ENCODE measurements around the gene MPPE1. TPM values are rescaled to one million over a fixed set of nuclear protein-coding genes. Genes with fewer than 3 reads are reported as not detected.

The MPPE1 gene
- total RNA-seq, 1 experiment from 2014 or later = 15.7 TPM

DNA sequence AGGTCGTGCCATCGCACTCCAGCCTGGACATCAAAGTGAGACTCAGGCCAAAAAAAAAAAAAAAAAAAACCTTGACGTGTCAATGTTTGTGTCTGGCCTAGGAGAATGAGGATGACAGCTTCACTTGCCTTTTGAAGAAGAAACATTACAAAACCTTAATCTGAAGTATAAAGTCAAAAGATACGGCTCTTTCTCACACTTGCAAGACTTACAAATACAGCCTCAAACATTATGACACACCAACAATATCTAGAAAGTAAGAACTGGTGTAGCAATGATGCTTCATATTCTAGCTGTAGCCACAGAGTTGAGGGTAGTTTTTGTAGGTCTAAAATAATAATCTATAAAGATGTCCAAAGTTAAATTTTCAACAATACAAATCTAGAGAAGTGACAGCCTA is 25.5 kb downstream of the MPPE1 start:
- H3K27ac Mint-ChIP-seq (ENCODE audit: low read depth, unreplicated experiment) = no peak overlapping the region
- no peak overlapping the region for H3K4me3 Mint-ChIP-seq (ENCODE audit: unreplicated experiment)
- DNase-seq (ENCODE audit: unreplicated experiment) = no peak
- BruUV-seq (replicated peaks) = no TSS peak
- intact Hi-C loops (cut with micrococcal nuclease) = no loop called here
- TF ChIP-seq, protein P1, sequence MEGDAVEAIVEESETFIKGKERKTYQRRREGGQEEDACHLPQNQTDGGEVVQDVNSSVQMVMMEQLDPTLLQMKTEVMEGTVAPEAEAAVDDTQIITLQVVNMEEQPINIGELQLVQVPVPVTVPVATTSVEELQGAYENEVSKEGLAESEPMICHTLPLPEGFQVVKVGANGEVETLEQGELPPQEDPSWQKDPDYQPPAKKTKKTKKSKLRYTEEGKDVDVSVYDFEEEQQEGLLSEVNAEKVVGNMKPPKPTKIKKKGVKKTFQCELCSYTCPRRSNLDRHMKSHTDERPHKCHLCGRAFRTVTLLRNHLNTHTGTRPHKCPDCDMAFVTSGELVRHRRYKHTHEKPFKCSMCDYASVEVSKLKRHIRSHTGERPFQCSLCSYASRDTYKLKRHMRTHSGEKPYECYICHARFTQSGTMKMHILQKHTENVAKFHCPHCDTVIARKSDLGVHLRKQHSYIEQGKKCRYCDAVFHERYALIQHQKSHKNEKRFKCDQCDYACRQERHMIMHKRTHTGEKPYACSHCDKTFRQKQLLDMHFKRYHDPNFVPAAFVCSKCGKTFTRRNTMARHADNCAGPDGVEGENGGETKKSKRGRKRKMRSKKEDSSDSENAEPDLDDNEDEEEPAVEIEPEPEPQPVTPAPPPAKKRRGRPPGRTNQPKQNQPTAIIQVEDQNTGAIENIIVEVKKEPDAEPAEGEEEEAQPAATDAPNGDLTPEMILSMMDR (IDR thresholded peaks at IDR 0.05; ENCODE audit: unreplicated experiment) = no peak
- peaks cover 19% of the 10 kb centered on the region for H3K36me3 Mint-ChIP-seq (ENCODE audit: insufficient read depth, unreplicated experiment)
- peaks cover 2% of the 10 kb centered on the region for H3K4me1 Mint-ChIP-seq (ENCODE audit: insufficient read depth, unreplicated experiment)
- no peaks in the 10 kb centered on the region for H3K27me3 Mint-ChIP-seq (ENCODE audit: insufficient read depth, unreplicated experiment)
- CTCF ChIA-PET = interaction anchor here (0.9 to 1.5 kb wide), 3 partner anchors 111 to 228 kb away, joined by 3 to 4 read pairs (median 3); no protein-coding TSS in a partner anchor
- no peaks in the 10 kb centered on the region for H3K9me3 Mint-ChIP-seq (ENCODE audit: unreplicated experiment)
- POLR2A ChIA-PET = interaction anchor here (1.3 kb wide), 1 partner anchor 11 kb away, joined by 3 read pairs; no protein-coding TSS in a partner anchor

DNA sequence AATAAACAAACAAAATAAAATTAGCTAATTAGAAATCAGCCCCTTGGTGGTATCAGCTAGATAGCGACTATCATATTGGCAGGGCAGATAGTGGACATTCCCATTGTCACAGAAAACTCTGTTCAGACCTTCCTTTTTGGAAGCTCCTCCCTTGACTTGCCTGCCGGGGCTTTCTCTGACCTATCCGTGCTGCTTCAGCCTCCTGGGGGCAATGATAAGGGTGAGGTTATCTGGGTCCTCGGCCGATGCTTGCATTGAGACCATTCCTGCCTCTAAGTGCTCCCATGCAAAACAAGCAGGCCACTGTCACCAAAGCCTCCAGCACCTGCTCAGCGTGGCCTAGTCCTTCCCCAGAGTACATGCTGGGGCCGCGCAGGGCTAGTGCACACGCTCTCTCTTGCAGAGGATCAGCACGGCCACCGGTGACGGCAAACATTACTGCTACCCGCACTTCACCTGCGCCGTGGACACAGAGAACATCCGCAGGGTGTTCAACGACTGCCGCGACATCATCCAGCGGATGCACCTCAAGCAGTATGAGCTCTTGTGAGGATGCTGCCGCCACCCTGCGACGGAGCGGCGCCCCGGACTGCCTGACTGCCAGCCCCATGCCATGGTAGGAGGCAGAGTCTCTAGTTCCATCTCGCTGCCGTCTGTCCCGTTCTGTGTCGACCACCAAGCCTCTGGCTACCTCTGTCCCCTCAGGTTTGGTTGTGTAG is 27.4 kb downstream of the MPPE1 start:
- TF ChIP-seq, protein P1 (IDR thresholded peaks at IDR 0.05; ENCODE audit: unreplicated experiment) = no peak
- no peak for DNase-seq (ENCODE audit: unreplicated experiment)
- no peak overlapping the region for H3K27ac Mint-ChIP-seq (ENCODE audit: low read depth, unreplicated experiment)
- H3K4me1 Mint-ChIP-seq (ENCODE audit: insufficient read depth, unreplicated experiment) = no peaks in the 10 kb centered on the region
- no peak overlapping the region for H3K4me3 Mint-ChIP-seq (ENCODE audit: unreplicated experiment)
- peaks cover 27% of the 10 kb centered on the region for H3K36me3 Mint-ChIP-seq (ENCODE audit: insufficient read depth, unreplicated experiment)
- H3K9me3 Mint-ChIP-seq (ENCODE audit: unreplicated experiment) = no peaks in the 10 kb centered on the region
- no peaks in the 10 kb centered on the region for H3K27me3 Mint-ChIP-seq (ENCODE audit: insufficient read depth, unreplicated experiment)
- intact Hi-C loops (cut with micrococcal nuclease) = no loop called here
- POLR2A ChIA-PET = interaction anchor here (1.5 kb wide), 1 partner anchor 21 kb away, joined by 5 read pairs; no protein-coding TSS in a partner anchor
- CTCF ChIA-PET = interaction anchor here (1.1 to 1.4 kb wide), 2 partner anchors 10 to 226 kb away, joined by 3 read pairs; no protein-coding TSS in a partner anchor
- no TSS peak for BruUV-seq (replicated peaks)

DNA sequence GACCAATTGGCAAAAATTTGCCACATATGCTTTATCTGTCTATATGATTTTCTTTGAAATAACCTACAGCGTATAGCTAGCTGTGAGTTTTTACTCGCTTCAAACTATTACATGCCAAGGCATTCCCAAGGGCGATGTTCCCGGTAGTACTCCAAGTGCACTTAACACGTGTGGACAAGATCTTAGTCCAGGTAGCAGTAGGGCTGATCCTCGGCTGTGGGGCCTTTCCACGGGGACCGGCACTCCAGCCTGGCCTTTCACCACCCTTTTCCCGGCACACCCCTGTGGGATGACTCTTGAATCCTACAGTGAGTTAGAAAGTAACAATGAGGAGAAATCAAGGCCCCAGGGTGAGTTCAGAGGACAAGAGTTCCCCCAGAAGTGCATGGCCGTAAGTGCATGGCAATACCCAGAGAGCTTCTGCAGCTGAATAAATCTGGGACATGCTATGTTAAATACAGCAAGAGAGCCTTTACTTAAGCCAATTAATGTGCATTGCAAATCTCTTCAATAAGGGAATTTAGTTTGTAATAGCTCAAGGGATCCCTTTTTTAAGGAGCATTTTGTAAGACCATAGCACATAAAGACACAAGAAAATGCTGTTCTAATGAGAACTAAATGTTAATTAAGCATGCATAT is 30.5 kb downstream of the MPPE1 start:
- no peaks in the 10 kb centered on the region for H3K27me3 Mint-ChIP-seq (ENCODE audit: insufficient read depth, unreplicated experiment)
- no peak overlapping the region for H3K27ac Mint-ChIP-seq (ENCODE audit: low read depth, unreplicated experiment)
- BruUV-seq (replicated peaks) = no TSS peak
- POLR2A ChIA-PET = interaction anchor here (0.8 to 1.2 kb wide), 4 partner anchors 9 to 222 kb away, joined by 3 read pairs; no protein-coding TSS in a partner anchor
- H3K4me1 Mint-ChIP-seq (ENCODE audit: insufficient read depth, unreplicated experiment) = no peaks in the 10 kb centered on the region
- CTCF ChIA-PET = interaction anchor here (0.8 to 1.1 kb wide), 2 partner anchors 143 to 144 kb away, joined by 3 to 4 read pairs; no protein-coding TSS in a partner anchor
- intact Hi-C loops (cut with micrococcal nuclease) = no loop called here
- no peak overlapping the region for H3K4me3 Mint-ChIP-seq (ENCODE audit: unreplicated experiment)
- no peaks in the 10 kb centered on the region for H3K9me3 Mint-ChIP-seq (ENCODE audit: unreplicated experiment)
- no peak for DNase-seq (ENCODE audit: unreplicated experiment)
- H3K36me3 Mint-ChIP-seq (ENCODE audit: insufficient read depth, unreplicated experiment) = peaks cover 13% of the 10 kb centered on the region
- TF ChIP-seq, protein P1 (IDR thresholded peaks at IDR 0.05; ENCODE audit: unreplicated experiment) = no peak

DNA sequence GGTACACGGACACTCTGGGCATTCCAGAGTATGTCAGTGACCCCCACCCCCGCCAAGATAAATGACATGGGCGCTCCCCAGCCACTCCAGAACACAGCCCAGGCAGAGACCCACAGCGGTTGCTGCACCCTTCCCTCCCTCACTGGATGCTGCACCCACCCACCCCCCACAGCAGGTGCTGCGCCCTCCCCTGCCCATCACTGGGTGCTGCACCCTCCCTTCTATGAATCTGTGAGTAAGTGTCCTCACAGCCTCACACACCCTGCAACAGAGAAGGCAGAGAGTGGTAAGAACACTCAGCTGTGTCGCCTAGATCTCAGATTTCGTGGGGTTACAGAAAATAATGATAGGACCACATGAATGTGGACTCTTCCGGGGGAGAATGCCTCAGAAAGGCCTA is 33.4 kb downstream of the MPPE1 start:
- Mint-ChIP-seq H3K36me3 (ENCODE audit: insufficient read depth, unreplicated experiment) (peaks cover 7% of the 10 kb centered on the region), H3K27me3 (ENCODE audit: insufficient read depth, unreplicated experiment) (no peaks in the 10 kb centered on the region), H3K27ac (ENCODE audit: low read depth, unreplicated experiment) (no peak overlapping the region), H3K4me3 (ENCODE audit: unreplicated experiment) (no peak overlapping the region), H3K9me3 (ENCODE audit: unreplicated experiment) (no peaks in the 10 kb centered on the region), H3K4me1 (ENCODE audit: insufficient read depth, unreplicated experiment) (no peaks in the 10 kb centered on the region)
- DNase-seq (ENCODE audit: unreplicated experiment) = no peak
- ChIA-PET CTCF (interaction anchor here (0.6 to 1.2 kb wide), 3 partner anchors 134 to 603 kb away, joined by 3 read pairs; no protein-coding TSS in a partner anchor), POLR2A (interaction anchor here (0.7 kb wide), 1 partner anchor 285 kb away, joined by 4 read pairs; no protein-coding TSS in a partner anchor)
- TF ChIP-seq, protein P1 (IDR thresholded peaks at IDR 0.05; ENCODE audit: unreplicated experiment) = no peak
- intact Hi-C loops (cut with micrococcal nuclease) = loop anchor here (5.0 kb wide), 1 partner anchor 217 kb away; no protein-coding TSS in a partner anchor
- no TSS peak for BruUV-seq (replicated peaks)

Measured in MCF 10A (cell line).